GM13977 (cell line): ENCODE data around the gene TMEM250.

Source experiments
- DNase-seq: peaks from one replicate; pipeline ENCODE4 v3.0.0; 2012; ENCODE audit warnings: low spot score
- CTCF ChIP-seq: IDR thresholded peaks from 2 replicates; pipeline ENCODE4 v1.5.1; 2012; ENCODE audit warnings: mild to moderate bottlenecking, control low read depth; ENCODE audit not compliant: insufficient read depth; ENCODE audit errors: extremely low read depth, missing control alignments
- in situ Hi-C: fragments of 300-500 bp; cut with MboI; formaldehyde crosslinking; loops from one replicate; pipeline ENCODE4 v1.12.0; 2022; ENCODE audit warnings: low sequenced_read_pairs, low pct_unique_long_range_greater_than_20kb, mixed read lengths, inconsistent platforms; ENCODE audit not compliant: unreplicated experiment

The TMEM250 gene

GRCh38 chr9:136086213-136086881 is 32.3 kb downstream of the TMEM250 start:
- no peak for TF ChIP-seq CTCF
- no peak for DNase-seq
- in situ Hi-C loops: no loop called here

GRCh38 chr9:136085815-136086212 is 32.9 kb downstream of the TMEM250 start:
- in situ Hi-C loops: no loop called here
- no peak for DNase-seq
- TF ChIP-seq CTCF: no peak

- no peak for DNase-seq
- in situ Hi-C loops: no loop called here
- no peak for TF ChIP-seq CTCF
Measured at GRCh38 chr9:136084063-136084944, 34.4 kb downstream of the TMEM250 start.

- DNase-seq: no peak
- in situ Hi-C loops: no loop called here
- TF ChIP-seq CTCF: no peak
Measured at GRCh38 chr9:136083558-136084062, 35.1 kb downstream of the TMEM250 start.

GRCh38 chr9:136082496-136083361 is 35.9 kb downstream of the TMEM250 start:
- DNase-seq: no peak
- TF ChIP-seq CTCF: no peak
- in situ Hi-C loops: no loop called here
